GM11168 (cell line): ENCODE data around the gene OPALIN.

ENCODE experiments used
- in situ Hi-C: fragments of 300-500 bp; cut with MboI; formaldehyde crosslinking; loops from one replicate; pipeline ENCODE4 v1.12.0; 2022; ENCODE audit warnings: low sequenced_read_pairs; ENCODE audit not compliant: unreplicated experiment

Gene OPALIN

GRCh38 chr10:96374985-96375830, 16.4 kb upstream of the OPALIN start:
- in situ Hi-C loops = no loop called here

GRCh38 chr10:96374639-96374984, 15.8 kb upstream of the OPALIN start:
- in situ Hi-C loops = no loop called here

- in situ Hi-C loops = no loop called here
Measured at GRCh38 chr10:96374004-96374403, 15.2 kb upstream of the OPALIN start.

- in situ Hi-C loops = no loop called here
Measured at GRCh38 chr10:96371356-96371755, 12.6 kb upstream of the OPALIN start.

- in situ Hi-C loops = no loop called here
Measured at GRCh38 chr10:96370584-96371157, 11.9 kb upstream of the OPALIN start.

GRCh38 chr10:96369890-96370583, 11.2 kb upstream of the OPALIN start:
- in situ Hi-C loops = no loop called here

- in situ Hi-C loops = no loop called here
Measured at GRCh38 chr10:96368971-96369370, 10.2 kb upstream of the OPALIN start.

- in situ Hi-C loops = no loop called here
Measured at GRCh38 chr10:96367470-96367869, 8.7 kb upstream of the OPALIN start.

- in situ Hi-C loops = no loop called here
Measured at GRCh38 chr10:96366508-96366907, 7.7 kb upstream of the OPALIN start.

GRCh38 chr10:96365571-96365970, 6.8 kb upstream of the OPALIN start:
- in situ Hi-C loops = no loop called here

GRCh38 chr10:96360766-96361165, 2.0 kb upstream of the OPALIN start:
- in situ Hi-C loops = no loop called here

GRCh38 chr10:96360331-96360730, 1.5 kb upstream of the OPALIN start:
- in situ Hi-C loops = no loop called here

- in situ Hi-C loops = no loop called here
Measured at GRCh38 chr10:96359616-96360015, 814 bp upstream of the OPALIN start.

- in situ Hi-C loops = no loop called here
Measured at GRCh38 chr10:96357038-96357620, 1.7 kb downstream of the OPALIN start.

- in situ Hi-C loops = no loop called here
Measured at GRCh38 chr10:96352582-96352981, 6.2 kb downstream of the OPALIN start.

- in situ Hi-C loops = no loop called here
Measured at GRCh38 chr10:96352027-96352426, 6.8 kb downstream of the OPALIN start.

- in situ Hi-C loops = no loop called here
Measured at GRCh38 chr10:96346295-96346694, 12.5 kb downstream of the OPALIN start.

GRCh38 chr10:96345222-96345621, 13.6 kb downstream of the OPALIN start:
- in situ Hi-C loops = no loop called here

- in situ Hi-C loops = no loop called here
Measured at GRCh38 chr10:96344178-96344577, 14.6 kb downstream of the OPALIN start.

- in situ Hi-C loops = no loop called here
Measured at GRCh38 chr10:96342402-96342801, 16.4 kb downstream of the OPALIN start.
